Caki2 (cell line): Measurements from ENCODE around the gene MCMBP. TPM values are rescaled to one million over a fixed set of nuclear protein-coding genes. Genes with fewer than 3 reads are reported as not detected.
"Not testable (repeated sequence)": the region's sequence is repeated elsewhere in the genome, so short reads cannot be mapped to it uniquely, and the experiment has no call there.

Experiments
- DNase-seq: peaks from one replicate; pipeline ENCODE4 v3.0.0-alpha.2; 2015; ENCODE audit warnings: low read depth
- in situ Hi-C: cut with HindIII; loops from 2 replicates; pipeline ENCODE4 v1.10.0; 2016; ENCODE audit warnings: low sequenced_read_pairs, low pct_unique_long_range_greater_than_20kb, mixed read lengths
- total RNA-seq: library from RNA; depleted of rRNA; stranded (reverse); fragments of >200 nt; shearing (Covaris generic); gene quantifications from 2 replicates; pipeline ENCODE4 v1.2.3, GENCODE V29; 2014; ENCODE audit warnings: low replicate concordance; rRNA removed

Gene MCMBP
- total RNA-seq, 1 experiment from 2014 or later = 41.2 TPM

DNA sequence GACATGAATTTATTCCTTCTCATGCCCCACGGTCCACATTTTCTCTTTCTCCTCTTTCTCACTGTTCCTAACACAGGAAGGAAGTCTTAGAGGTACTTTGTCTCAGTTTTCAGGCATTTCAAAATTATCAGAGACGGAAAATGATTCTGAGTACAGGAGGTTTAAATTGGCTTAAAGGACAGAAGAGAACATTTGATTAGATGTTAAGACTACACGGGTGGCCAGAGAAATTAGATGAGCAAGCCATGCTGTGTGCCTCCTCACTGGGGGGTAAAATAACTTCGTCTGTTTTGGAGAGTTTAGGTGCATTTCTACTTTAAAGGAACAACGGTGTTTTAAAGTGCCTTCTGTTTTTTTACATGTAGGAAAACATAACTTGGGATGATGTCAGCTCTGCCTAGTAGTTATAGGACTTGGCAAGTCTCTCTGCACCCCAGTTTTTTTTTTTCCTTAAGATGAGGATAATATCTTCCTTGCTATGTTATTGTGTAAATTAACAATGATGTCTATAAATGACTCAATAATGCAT lies 66.9 kb downstream of the MCMBP start:
- DNase-seq = no peak
- in situ Hi-C loops = no loop called here

DNA sequence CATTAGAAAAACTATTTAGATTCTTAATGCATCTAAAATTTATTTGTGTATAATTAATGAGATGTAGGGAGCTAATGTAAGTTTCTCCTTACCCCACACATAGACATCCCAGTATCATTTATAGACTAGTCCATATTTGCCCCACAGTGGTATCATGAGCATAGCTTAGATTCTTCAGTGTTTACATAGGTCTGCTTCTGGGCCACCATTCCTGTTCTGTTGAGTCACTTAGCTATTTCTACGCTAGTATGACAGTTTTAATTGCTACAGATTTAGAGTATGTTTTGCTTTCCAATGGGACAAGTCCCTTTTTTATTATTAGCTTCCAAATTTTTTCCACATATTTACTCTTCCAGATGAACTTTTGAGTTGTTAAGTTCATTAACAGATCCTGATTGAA lies 69.4 kb downstream of the MCMBP start:
- no peak for DNase-seq
- in situ Hi-C loops = no loop called here

DNA sequence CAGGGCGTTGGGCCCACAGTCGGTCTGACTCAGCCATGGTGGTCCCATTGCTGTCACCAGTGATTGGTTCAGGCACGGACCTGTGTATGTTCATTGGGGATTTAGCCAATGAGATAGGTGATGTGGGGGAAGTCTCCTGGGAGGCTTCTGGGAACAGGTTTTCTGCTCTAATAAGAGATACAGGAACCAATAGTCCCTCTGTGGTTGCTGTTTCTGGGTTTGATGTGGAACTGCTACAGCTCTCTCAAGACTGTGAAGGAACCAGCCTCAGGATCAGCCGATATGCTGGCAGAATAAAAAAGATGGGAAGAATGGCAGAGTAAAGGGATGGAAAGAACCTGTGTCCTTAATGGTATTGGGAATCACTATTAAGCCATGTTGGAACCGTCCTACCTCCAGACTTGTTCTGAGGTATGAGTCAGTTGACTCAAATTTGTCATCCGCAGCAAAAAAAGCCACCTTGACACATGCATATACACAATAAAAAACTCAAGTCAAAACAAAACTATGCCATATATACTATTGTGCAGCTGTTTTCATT lies 70.6 kb downstream of the MCMBP start:
- in situ Hi-C loops = no loop called here
- no peak for DNase-seq

DNA sequence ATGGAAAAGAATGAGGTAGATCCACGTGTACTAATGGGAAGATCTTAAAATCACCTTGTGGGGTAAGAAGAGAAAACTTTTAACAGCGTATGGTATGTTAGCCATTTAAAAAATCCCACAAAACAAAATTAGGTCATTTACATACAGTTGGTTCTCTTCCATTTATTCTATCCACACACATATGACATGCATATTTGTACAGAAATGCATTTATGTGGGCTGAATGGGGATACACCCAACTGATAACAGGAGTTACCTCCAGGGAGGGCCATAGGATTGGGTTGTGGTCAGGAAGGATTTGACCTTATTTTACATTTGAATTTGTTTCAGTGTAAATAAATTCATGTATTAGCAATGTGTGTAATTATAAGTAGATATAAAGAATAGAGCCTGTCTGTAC lies 71.5 kb downstream of the MCMBP start:
- no peak for DNase-seq
- in situ Hi-C loops = no loop called here

DNA sequence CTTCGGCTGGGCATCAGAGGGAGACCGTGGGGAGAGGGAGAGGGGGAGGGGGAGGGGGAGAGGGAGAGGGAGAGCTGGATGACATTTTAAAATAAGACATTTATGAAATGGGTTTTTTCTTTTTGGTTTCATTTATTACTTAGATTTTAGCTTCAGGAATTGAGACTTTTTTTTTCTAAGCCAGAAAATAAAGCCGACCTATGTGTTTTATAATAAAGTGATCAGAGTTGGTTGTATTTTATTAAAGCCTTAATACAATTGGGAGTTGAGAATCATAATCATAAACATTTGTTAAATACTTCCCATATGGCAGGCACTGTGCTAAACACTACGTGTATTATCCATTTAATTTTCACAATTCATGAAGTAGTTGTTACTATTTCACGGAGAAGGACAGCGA lies 76.6 kb downstream of the MCMBP start:
- in situ Hi-C loops = no loop called here
- no peak for DNase-seq

DNA sequence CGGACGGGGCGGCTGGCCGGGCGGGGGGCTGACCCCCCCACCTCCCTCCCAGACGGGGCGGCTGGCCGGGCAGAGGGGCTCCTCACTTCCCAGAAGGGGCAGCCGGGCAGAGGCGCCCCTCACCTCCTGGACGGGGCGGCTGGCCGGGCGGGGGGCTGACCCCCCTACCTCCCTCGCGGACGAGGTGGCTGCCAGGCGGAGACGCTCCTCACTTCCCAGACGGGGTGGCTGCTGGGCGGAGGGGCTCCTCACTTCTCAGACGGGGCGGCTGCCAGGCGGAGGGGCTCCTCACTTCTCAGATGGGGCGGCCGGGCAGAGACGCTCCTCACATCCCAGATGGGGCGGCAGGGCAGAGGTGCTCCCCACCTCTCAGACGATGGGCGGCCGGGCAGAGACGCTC lies 77.5 kb downstream of the MCMBP start:
- in situ Hi-C loops, DNase-seq: not testable (repeated sequence)

DNA sequence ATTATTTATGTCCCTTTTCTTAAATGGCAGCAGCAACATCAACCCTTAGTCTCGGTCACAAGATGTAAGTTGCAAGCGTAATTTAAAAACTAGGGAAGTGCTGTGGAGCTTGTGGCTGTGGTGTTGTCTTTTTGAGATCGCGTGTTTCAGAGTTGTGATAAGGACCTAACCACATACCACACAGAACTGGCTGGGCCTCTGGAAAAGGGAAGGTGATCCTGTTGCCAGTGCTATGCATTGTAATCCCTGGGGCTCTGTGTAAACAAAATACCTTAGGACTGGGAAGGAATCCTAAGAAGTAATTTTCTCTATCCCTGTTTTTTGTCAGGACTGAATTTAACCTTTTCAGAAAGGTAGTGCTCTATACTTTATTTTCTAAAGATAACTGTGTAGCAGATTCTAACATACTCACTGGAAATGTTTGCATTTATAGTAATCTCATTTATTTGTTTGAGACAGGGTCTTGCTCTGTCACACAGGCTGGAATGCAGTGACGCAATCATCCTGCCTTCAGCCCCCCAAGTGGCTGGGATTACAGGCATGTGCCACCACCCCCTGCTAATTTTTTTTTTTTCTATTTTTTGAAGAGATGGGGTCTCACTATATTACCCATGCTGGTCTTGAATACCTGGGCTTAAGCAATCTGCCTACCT lies 86.4 kb downstream of the MCMBP start:
- no peak for DNase-seq
- in situ Hi-C loops = no loop called here

DNA sequence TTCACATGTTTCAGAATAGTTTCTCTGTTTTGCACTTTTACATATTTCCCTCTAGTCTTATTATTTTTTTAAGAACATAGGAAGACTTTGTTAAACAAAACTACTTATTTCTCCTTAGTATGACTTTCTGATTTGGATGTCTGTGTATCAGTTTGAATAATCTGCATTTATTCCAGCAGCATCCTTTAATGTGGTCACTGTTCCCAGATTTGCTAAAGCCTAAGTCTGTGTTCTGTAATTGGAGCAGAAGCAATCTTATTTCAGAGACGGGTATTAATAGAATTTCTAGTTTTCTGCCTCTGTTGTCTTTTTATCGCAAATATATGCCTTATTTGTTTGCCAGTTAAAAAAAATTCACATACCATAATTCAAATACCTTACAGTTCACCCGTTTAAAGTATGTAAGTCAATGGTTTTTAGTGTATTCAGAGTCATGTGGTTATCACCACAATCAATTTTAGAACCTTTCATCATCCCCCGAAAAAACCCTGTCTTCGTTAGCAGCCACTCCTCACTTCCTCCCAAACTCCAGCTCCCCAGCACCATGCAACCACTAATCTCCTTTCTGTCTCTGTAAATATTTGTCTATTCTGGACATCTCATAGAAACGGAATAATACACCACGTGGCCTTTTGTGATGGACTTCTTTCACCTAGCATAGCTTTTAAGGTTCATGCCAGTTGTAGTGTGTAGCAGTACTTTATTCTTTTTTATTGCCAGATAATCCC lies 88.1 kb downstream of the MCMBP start:
- in situ Hi-C loops = no loop called here
- no peak for DNase-seq

DNA sequence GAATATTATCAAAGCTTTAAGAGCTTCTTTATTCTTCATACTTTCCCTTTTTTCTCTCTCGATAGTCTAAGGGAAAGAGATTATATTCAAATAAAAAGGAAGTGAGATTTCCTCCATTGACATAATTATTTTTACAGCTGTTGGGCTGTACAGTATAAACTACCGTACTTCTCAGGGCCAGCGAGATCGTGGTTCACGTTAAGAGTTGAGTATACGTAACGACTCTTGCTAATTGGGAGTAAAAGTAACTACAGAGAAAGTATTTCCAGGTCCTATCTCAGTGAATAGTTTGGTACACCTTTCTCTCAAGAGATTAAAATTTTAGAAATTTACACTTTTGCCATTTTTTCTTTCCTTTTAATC lies 89.0 kb downstream of the MCMBP start:
- in situ Hi-C loops = no loop called here
- DNase-seq = no peak

DNA sequence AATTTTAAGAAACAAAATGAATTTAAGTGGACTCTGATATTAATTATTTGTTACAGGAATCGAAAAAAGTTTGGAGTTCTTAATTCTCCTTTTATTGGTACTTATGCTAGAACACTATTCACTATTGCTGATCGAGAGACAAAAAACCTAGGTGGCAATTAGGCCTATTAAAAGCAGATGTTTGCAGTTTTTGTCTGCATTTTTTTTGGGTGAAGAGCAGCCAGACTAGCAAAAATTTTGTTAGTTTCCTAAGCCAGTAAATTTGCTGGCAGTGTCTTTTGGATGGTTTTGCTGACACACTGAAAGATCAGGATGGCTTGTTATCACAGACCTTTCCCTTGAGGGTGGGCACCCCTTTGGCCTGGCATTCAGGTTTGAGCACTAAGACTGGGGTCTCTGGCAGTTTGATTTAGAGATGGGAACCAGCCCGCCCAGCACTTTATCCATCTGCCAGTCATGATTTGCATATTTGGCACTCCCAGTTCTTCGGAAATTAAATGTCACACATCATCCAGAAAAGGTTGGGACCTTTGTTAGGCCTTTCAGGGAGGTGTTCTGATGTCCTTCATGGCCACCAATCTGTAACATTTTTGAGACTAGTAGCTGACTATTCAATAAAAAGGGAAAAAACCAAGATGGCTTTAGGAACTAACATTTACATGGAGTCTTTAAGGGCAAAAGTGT lies 89.5 kb downstream of the MCMBP start:
- DNase-seq = no peak
- in situ Hi-C loops = no loop called here

DNA sequence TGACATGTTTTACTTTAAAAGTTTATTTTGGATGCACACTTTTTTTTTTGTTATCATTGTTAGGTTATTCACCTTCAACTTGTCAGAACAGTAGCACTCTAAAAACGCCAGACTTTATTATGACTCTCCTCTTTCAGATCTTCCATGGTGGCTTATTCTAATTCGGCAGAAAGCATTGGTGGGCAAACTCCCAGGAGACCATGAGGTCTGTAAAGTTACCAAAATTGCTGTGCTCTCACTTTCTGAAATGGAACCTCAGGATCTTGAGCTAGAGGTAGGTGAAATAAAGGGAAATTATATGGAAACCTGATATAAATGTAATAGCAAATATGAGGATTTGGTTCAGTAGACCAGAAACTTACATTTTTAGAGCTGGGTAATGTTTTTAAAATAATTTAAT lies 91.1 kb downstream of the MCMBP start:
- no peak for DNase-seq
- in situ Hi-C loops = no loop called here

DNA sequence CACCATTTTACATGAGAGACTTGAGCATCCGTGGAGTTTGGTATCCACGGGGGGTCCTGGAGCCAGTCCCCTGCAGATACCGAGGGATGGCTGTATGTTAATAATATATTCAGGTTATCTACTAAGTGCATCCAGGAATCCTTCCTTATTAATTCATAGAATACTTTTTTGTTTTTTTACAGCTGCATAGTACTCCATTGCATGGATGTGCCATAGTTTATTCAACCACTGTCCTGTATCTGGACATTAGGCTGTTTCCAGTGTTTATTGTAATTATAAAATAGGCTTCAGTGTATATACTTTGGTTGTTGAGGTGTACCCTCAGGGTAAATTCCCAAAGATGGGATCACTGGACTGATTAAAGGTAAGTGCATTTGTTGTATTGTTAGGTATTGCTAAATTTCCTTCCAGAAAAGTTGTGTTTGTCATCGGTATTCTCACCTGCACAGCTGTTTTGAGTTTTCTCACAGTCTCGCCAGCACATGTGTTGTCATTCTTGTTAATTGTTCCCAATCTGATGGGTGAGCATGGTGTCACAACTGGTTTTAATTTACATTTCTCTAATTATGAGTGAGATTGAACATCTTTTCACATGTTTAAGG lies 91.7 kb downstream of the MCMBP start:
- in situ Hi-C loops = no loop called here
- no peak for DNase-seq

Other genes with a start within 250 kb of the MCMBP start
- 10.9 and 18.5 TPM in 2 replicates for gene BAG3, start 221.5 kb downstream of the MCMBP start, total RNA-seq
- gene INPP5F, start 146.8 kb downstream of the MCMBP start, total RNA-seq = 7.0 and 8.9 TPM in 2 replicates
- 3.5 and 6.1 TPM in 2 replicates for gene SEC23IP, start 19.9 kb upstream of the MCMBP start, total RNA-seq